Transverse colon (tissue), 4 donors: Measurements from ENCODE around the gene RBM19. TPM values are rescaled to one million over a fixed set of nuclear protein-coding genes. Genes with fewer than 3 reads are reported as not detected.

Experiments used
- DNase-seq: peaks from one replicate; pipeline ENCODE4 v3.0.0-alpha.2; 2019
- H3K27ac ChIP-seq, 4 donors: fragments of 200-600 bp; sonication (generic); 2 replicates each; pipeline ENCODE4 v1.5.1; 2016 to 2018; ENCODE audit warnings: inconsistent platforms in 4 of 4
- H3K27me3 ChIP-seq: fragments of 200-600 bp; sonication (generic); 2 replicates; pipeline ENCODE4 v1.5.1; 2017; ENCODE audit warnings: inconsistent platforms
- H3K36me3 ChIP-seq, 4 donors: fragments of 200-600 bp; sonication (generic); 2 replicates each; pipeline ENCODE4 v1.5.1; 2017 to 2019; ENCODE audit warnings: inconsistent platforms in 4 of 4
- H3K4me1 ChIP-seq, 4 donors: fragments of 200-600 bp; sonication (generic); 2 replicates each; pipeline ENCODE4 v1.5.1; 2017 to 2020; ENCODE audit warnings: inconsistent platforms in 4 of 4
- H3K4me3 ChIP-seq, 4 donors: fragments of 200-600 bp; sonication (generic); 1 replicate in 1 of 4; 2 replicates in 3 of 4; pipeline versions ENCODE4 v1.5.1 to v1.6.1; 2017 to 2019; ENCODE audit warnings: inconsistent platforms in 4 of 4
- H3K9me3 ChIP-seq, 2 donors: fragments of 200-600 bp; sonication (generic); 2 replicates each; pipeline ENCODE4 v1.5.1; 2017 to 2019; ENCODE audit warnings: inconsistent platforms in 2 of 2
- EP300 ChIP-seq: sonication (generic); formaldehyde crosslinking; IDR thresholded peaks from one replicate; pipeline ENCODE4 v1.6.1; 2017; ENCODE audit warnings: antibody characterized with exemption, low read depth
- POLR2A ChIP-seq: fragments of 450-650 bp; IDR thresholded peaks from one replicate; pipeline ENCODE4 v1.6.1; 2016; ENCODE audit warnings: antibody characterized with exemption, mild to moderate bottlenecking, moderate library complexity
- POLR2AphosphoS5 ChIP-seq, 3 donors: sonication (generic); formaldehyde crosslinking; IDR thresholded peaks; one replicate each; pipeline ENCODE4 v1.6.1; 2016; ENCODE audit warnings: antibody characterized with exemption in 3 of 3
- WGBS, 2 donors: methylation state at CpG; one replicate each; pipeline ENCODE4 v1.1.5; 2018; ENCODE audit warnings: low coverage in 1 of 2; 5-methylcytosine and 5-hydroxymethylcytosine counted together
- in situ Hi-C, 4 donors: fragments of 200-750 bp; cut with MboI; loops; one replicate each; pipeline versions ENCODE4 v1.15.0 to v1.15.1; 2017; ENCODE audit warnings: low sequenced_read_pairs in 3 of 4, low pct_ligation_motif_present in 1 of 4, low pct_unique_long_range_greater_than_20kb in 1 of 4
- intact Hi-C: fragments of 100-400 bp; cut with DNase I; formaldehyde crosslinking; loops from one replicate; pipeline ENCODE4 v1.15.1; 2023; ENCODE audit warnings: low total_unique reads
- total RNA-seq, 4 donors: library from RNA; depleted of rRNA; stranded (reverse); fragments of >200 nt; gene quantifications; one replicate each; pipeline ENCODE4 v1.1.0, GENCODE V29; 2016
- TF ChIP-seq, protein P1 (sequence below), 5 experiments: fragments of 200-600 bp in 3 of 5; fragments of 450-650 bp in 2 of 5; sonication (generic) in 3 of 5; IDR thresholded peaks; 1 replicate in 2 of 5; 2 replicates in 3 of 5; pipeline ENCODE4 v1.5.1; 2016 to 2017; ENCODE audit warnings: antibody characterized with exemption in 5 of 5, inconsistent platforms in 3 of 5, mild to moderate bottlenecking in 2 of 5, moderate library complexity in 1 of 5

The RBM19 gene
- total RNA-seq, 4 donors from 2014 or later = 24.3 to 96.1 (median 28.7) TPM

DNA sequence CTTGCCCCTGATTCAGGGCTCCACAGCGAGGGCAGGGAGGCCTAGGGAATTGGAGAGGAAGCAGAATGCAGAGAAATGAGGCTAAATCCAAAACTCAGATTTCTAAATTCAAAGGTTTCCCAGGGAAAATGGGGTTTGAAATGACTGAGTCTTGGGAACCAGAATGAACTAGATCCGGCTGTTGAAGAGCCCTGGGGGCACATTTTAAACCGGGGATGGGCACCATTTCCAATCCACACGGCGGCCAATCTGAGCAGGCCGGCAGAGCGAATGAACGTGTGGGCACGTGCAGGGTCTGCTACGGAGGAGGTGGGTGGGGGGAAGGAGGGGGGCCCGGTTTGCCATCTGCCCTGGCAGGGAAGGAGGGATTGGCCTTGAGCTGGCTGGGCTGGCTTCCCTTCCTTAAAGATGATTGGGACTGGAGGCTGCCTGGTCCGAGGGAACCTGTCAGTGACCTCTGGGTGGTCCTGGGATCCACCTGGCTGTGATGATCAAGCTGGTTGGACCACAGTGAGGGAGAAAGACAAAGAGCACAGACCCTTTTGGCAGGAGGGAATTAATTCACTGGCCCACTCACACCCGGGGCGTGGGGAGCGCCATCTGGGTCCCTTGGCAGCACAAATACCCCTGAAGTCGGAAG lies 161.0 kb downstream of the RBM19 start:
- in situ Hi-C loops = no loop called here
- H3K9me3 ChIP-seq = no peaks in the 10 kb centered on the region
- no peaks in the 10 kb centered on the region for H3K4me1 ChIP-seq
- 89% methylated on average over 16 of the region's 16 CpGs; no CpG with 5 or more reads in 1 of the 2 donors for WGBS, 2 donors
- no peaks in the 10 kb centered on the region for H3K27me3 ChIP-seq
- TF ChIP-seq EP300 (no peak), POLR2A (no peak), POLR2AphosphoS5 (IDR thresholded peaks at IDR 0.05) (no peak)
- TF ChIP-seq, protein P1, sequence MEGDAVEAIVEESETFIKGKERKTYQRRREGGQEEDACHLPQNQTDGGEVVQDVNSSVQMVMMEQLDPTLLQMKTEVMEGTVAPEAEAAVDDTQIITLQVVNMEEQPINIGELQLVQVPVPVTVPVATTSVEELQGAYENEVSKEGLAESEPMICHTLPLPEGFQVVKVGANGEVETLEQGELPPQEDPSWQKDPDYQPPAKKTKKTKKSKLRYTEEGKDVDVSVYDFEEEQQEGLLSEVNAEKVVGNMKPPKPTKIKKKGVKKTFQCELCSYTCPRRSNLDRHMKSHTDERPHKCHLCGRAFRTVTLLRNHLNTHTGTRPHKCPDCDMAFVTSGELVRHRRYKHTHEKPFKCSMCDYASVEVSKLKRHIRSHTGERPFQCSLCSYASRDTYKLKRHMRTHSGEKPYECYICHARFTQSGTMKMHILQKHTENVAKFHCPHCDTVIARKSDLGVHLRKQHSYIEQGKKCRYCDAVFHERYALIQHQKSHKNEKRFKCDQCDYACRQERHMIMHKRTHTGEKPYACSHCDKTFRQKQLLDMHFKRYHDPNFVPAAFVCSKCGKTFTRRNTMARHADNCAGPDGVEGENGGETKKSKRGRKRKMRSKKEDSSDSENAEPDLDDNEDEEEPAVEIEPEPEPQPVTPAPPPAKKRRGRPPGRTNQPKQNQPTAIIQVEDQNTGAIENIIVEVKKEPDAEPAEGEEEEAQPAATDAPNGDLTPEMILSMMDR (IDR thresholded peaks at IDR 0.05) = no peak
- H3K36me3 ChIP-seq = no peaks in the 10 kb centered on the region
- H3K4me3 ChIP-seq = no peak overlapping the region
- no peak overlapping the region for H3K27ac ChIP-seq
- intact Hi-C loops = no loop called here
- no peak for DNase-seq

- Histone ChIP-seq H3K27ac (no peak overlapping the region), H3K4me3 (no peak overlapping the region), H3K36me3 (no peaks in the 10 kb centered on the region), H3K9me3 (no peaks in the 10 kb centered on the region), H3K4me1 (no peaks in the 10 kb centered on the region), H3K27me3 (no peaks in the 10 kb centered on the region)
- DNase-seq = no peak
- intact Hi-C loops = no loop called here
- in situ Hi-C loops = no loop called here
- WGBS, 2 donors = 87% methylated on average over 3 of the region's 3 CpGs; no CpG with 5 or more reads in 1 of the 2 donors
- TF ChIP-seq EP300 = no peak
- no peak for TF ChIP-seq POLR2AphosphoS5 (IDR thresholded peaks at IDR 0.05)
- no peak for TF ChIP-seq POLR2A
- TF ChIP-seq, protein P1 (IDR thresholded peaks at IDR 0.05) = no peak
These were observed 162.4 kb downstream of the RBM19 start for GRCh38 chr12:113803759-113804140.

DNA sequence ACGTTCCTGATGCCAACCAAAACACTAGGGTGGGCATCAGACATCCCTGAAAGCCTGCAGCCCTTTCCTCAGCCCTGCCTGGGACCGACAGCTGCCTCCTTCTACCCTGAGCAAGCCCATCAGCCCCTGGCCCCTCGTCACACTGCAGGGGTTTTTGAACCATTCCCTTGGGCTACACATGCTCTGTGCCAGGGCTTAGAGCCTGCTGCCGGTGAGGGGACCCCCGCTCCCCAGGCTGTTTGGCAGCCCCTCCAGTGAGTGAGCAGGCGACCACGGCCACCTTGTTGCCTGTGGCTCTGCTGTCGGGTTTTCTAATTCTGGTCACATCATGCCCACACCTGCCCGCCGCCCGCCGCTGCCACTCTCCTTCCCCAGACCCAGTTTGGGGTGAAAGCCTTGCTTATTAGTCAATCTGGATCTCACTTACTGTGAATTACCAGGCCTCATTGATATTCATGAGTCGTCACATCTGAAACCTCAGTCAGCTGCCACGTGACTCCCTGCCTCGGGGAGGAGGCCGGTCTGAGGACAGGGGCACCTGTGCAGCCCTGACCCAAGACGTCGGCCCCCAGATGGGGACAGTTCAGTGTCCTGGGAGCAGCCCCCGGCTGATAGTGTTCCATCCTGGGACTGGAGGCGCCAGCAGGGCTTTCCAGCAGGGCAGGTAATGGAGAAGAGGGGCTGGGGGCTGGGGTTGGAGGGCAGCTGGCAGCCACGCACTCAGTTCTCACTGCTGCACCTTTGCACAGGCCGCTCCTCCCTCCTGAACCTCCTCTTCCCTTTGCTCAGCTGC lies 163.0 kb downstream of the RBM19 start:
- in situ Hi-C loops (no loop called here), intact Hi-C loops (no loop called here)
- H3K36me3 ChIP-seq = no peaks in the 10 kb centered on the region
- no peaks in the 10 kb centered on the region for H3K9me3 ChIP-seq
- no peak overlapping the region for H3K27ac ChIP-seq
- H3K4me3 ChIP-seq = no peak overlapping the region
- TF ChIP-seq, protein P1 (IDR thresholded peaks at IDR 0.05) = no peak
- no peak for TF ChIP-seq EP300
- no peak for TF ChIP-seq POLR2AphosphoS5 (IDR thresholded peaks at IDR 0.05)
- no peak for TF ChIP-seq POLR2A
- no peak for DNase-seq
- no peaks in the 10 kb centered on the region for H3K4me1 ChIP-seq
- no peaks in the 10 kb centered on the region for H3K27me3 ChIP-seq
- 80 to 88% methylated on average over 5 to 17 of the region's 22 CpGs for WGBS, 2 donors

DNA sequence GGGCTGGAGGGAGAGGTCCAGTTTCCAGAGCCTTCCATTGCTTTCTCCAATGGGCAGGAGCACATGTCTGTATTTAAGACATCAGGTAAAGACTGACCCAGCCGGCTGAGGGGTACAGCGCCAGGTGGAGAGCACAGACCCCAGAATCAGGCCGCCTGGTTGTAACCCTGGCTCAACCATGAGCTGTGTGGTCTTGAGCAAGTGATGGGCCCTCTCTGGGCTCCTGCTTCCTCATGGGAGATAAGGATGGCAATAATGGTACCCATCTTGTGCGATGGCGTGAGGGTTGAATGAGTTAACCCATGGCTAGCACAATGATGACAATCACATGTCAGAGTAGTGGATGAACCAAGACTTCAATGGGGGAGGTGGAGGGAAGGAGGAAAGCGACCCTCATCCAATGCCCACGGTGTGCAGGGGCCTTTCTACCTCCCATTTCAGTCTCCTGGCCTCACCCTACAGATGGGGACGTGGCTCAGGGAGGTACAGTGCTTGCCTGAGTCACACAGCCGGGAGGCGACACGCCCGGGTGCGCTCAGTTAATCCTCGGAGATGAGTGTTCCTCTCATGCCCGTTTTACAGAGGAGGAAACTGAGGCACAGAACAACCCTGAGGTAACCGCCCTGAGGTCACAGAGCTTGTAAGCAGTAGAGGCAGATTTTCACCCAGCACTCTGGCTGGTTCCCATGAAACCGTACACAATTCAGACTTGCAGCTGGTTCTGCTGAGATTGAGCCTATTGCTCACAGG lies 163.9 kb downstream of the RBM19 start:
- Histone ChIP-seq H3K9me3 (no peaks in the 10 kb centered on the region), H3K4me3 (no peak overlapping the region), H3K36me3 (no peaks in the 10 kb centered on the region), H3K4me1 (no peaks in the 10 kb centered on the region), H3K27me3 (no peaks in the 10 kb centered on the region), H3K27ac (no peak overlapping the region)
- no peak for TF ChIP-seq EP300
- WGBS, 2 donors = 81% methylated on average over 16 of the region's 17 CpGs; no CpG with 5 or more reads in 1 of the 2 donors
- in situ Hi-C loops = no loop called here
- DNase-seq = no peak
- intact Hi-C loops = no loop called here
